ENCODE results near the gene BFSP2.

Gene BFSP2

GRCh38 chr3:133413161-133414020 lies 13.5 kb downstream of the BFSP2 start:
- no peak for TF ChIP-seq CTCF (IDR thresholded peaks at IDR 0.05; ENCODE audit: unreplicated experiment in 3 of 3)
- H3K4me3 Mint-ChIP-seq: peak overlapping the region in 2 of 3 experiments; percentile 16 to 56
- no peaks in the 10 kb centered on the region for H3K9me3 Mint-ChIP-seq
- peak overlapping the region; percentile 74 to 89 (median 85) for H3K27ac Mint-ChIP-seq
- H3K27me3 Mint-ChIP-seq (ENCODE audit: low read depth): peaks cover 5% of the 10 kb centered on the region
- no peaks in the 10 kb centered on the region for H3K36me3 Mint-ChIP-seq (ENCODE audit: low read depth)
- H3K4me1 Mint-ChIP-seq: peaks cover 46% of the 10 kb centered on the region

GRCh38 chr3:133414021-133414392 lies 14.2 kb downstream of the BFSP2 start:
- no peak for TF ChIP-seq CTCF (IDR thresholded peaks at IDR 0.05; ENCODE audit: unreplicated experiment in 3 of 3)
- no peaks in the 10 kb centered on the region for H3K36me3 Mint-ChIP-seq (ENCODE audit: low read depth)
- no peaks in the 10 kb centered on the region for H3K9me3 Mint-ChIP-seq
- peak overlapping the region; percentile 74 to 89 (median 85) for H3K27ac Mint-ChIP-seq
- peaks cover 40% of the 10 kb centered on the region for H3K4me1 Mint-ChIP-seq
- no peak overlapping the region for H3K4me3 Mint-ChIP-seq
- H3K27me3 Mint-ChIP-seq (ENCODE audit: low read depth): peaks cover 5% of the 10 kb centered on the region

DNA sequence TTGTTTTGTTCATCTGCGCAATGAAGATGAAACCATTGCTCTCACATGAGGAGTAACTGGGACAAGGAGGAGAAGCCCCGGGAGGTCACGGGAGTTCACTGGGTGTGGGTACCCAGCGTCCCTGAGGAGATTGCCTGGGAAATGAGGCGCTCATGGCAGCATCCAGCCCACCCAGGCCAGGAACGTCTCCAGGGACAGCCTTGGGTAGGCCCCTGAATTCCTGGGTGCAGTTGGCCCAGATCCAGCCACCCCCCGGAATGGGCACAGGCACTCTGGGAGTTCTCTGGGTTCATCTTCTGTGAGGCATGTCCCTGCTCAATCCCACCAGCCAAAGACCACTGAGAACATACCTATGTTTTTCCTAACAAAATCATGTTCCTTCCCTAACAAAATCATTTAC lies 18.5 kb downstream of the BFSP2 start:
- no peaks in the 10 kb centered on the region for H3K9me3 Mint-ChIP-seq
- no peaks in the 10 kb centered on the region for H3K36me3 Mint-ChIP-seq (ENCODE audit: low read depth)
- peak overlapping the region; percentile 24 to 38 (median 36) for H3K27ac Mint-ChIP-seq
- H3K4me1 Mint-ChIP-seq: peaks cover 15% of the 10 kb centered on the region
- no peak overlapping the region for H3K4me3 Mint-ChIP-seq
- H3K27me3 Mint-ChIP-seq (ENCODE audit: low read depth): peaks cover 17% of the 10 kb centered on the region
- no peak for TF ChIP-seq CTCF (IDR thresholded peaks at IDR 0.05; ENCODE audit: unreplicated experiment in 3 of 3)

DNA sequence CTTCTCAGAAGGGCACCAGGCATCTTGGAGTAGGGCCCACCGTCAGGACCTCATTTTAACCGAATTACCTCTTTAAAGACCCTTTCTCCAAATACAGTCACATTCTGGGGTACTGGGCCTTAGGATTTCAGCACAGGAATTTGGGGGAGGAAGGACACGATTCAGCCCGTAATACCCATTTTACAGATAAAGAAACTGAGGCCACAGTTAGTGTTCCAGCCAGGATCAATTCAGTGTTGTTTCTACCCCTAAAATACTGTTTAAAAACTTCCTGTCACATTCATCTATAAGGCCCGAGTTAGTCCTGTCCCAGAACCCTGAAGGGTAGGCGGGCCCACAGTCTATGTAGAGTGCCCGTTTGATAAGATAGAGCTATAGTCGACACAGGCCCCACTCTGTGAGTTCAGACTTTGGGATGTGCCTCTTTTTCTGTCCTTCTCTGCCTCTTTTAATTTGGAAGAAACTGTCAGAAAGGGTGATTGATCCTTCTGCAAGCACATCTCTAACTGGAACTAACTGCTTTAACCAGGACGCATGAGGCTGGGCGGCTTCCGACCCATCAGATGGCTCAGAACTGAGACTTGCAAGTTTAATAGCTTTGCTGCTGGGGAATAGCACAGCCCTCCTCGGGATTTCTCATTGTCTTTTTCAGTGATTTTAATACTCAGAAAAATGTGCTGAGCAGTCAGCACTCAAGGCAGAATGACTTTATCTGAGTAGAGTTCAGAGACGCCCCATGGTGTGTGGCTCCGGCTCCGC lies 19.5 kb downstream of the BFSP2 start:
- no peaks in the 10 kb centered on the region for H3K36me3 Mint-ChIP-seq (ENCODE audit: low read depth)
- H3K4me1 Mint-ChIP-seq: peaks cover 16% of the 10 kb centered on the region
- no peaks in the 10 kb centered on the region for H3K9me3 Mint-ChIP-seq
- H3K4me3 Mint-ChIP-seq: no peak overlapping the region
- no peak overlapping the region for H3K27ac Mint-ChIP-seq
- H3K27me3 Mint-ChIP-seq (ENCODE audit: low read depth): peaks cover 23% of the 10 kb centered on the region
- TF ChIP-seq CTCF (IDR thresholded peaks at IDR 0.05; ENCODE audit: unreplicated experiment in 3 of 3): no peak

- H3K27ac Mint-ChIP-seq: no peak overlapping the region
- no peak overlapping the region for H3K4me3 Mint-ChIP-seq
- H3K27me3 Mint-ChIP-seq (ENCODE audit: low read depth): peaks cover 38% of the 10 kb centered on the region
- peaks cover 10% of the 10 kb centered on the region for H3K4me1 Mint-ChIP-seq
- H3K36me3 Mint-ChIP-seq (ENCODE audit: low read depth): no peaks in the 10 kb centered on the region
- no peak for TF ChIP-seq CTCF (IDR thresholded peaks at IDR 0.05; ENCODE audit: unreplicated experiment in 3 of 3)
- no peaks in the 10 kb centered on the region for H3K9me3 Mint-ChIP-seq
These were observed 25.3 kb downstream of the BFSP2 start for GRCh38 chr3:133424937-133425869.

Measured in nephron (organoid).